AG20443 (cell line): ENCODE results near the gene SELENOK.

ENCODE experiments used
- DNase-seq: peaks from one replicate; pipeline ENCODE4 v3.0.0; 2012; ENCODE audit warnings: low spot score, mixed read lengths

Gene SELENOK

GRCh38 chr3:53883008-53883407, 8.7 kb downstream of the SELENOK start:
- no peak for DNase-seq

GRCh38 chr3:53881691-53882593, 9.7 kb downstream of the SELENOK start, which contains the start of gene ACTR8:
ACTR8 (minus strand) TSS chr3:53882152; CDS start chr3:53882101, 51 bp downstream.
- DNase-seq = peak; percentile 97

- peak; percentile 20 for DNase-seq
Measured at GRCh38 chr3:53880396-53881345, 11.0 kb downstream of the SELENOK start.

- DNase-seq = no peak
Measured at GRCh38 chr3:53865732-53866499, 25.7 kb downstream of the SELENOK start.

GRCh38 chr3:53863145-53863544, 28.5 kb downstream of the SELENOK start:
- no peak for DNase-seq

GRCh38 chr3:53862241-53862640, 29.4 kb downstream of the SELENOK start:
- DNase-seq = no peak

- no peak for DNase-seq
Measured at GRCh38 chr3:53860196-53860595, 31.5 kb downstream of the SELENOK start.

- DNase-seq = no peak
Measured at GRCh38 chr3:53859178-53859577, 32.5 kb downstream of the SELENOK start.

- no peak for DNase-seq
Measured at GRCh38 chr3:53858096-53858741, 33.4 kb downstream of the SELENOK start.

GRCh38 chr3:53856964-53857363, 34.7 kb downstream of the SELENOK start:
- no peak for DNase-seq

GRCh38 chr3:53850895-53851294, 40.8 kb downstream of the SELENOK start:
- peak; percentile 38 for DNase-seq

- no peak for DNase-seq
Measured at GRCh38 chr3:53849916-53850315, 41.7 kb downstream of the SELENOK start.

GRCh38 chr3:53846851-53847155, 44.9 kb downstream of the SELENOK start:
- no peak for DNase-seq

GRCh38 chr3:53846134-53846850, 45.4 kb downstream of the SELENOK start, which contains the start of the genes CHDH and IL17RB:
CHDH (minus strand) TSS chr3:53846419; CDS start chr3:53824008, 22,411 bp downstream.
IL17RB (plus strand) TSS chr3:53846568; CDS start chr3:53846589, 21 bp downstream.
- peak; percentile 74 for DNase-seq

GRCh38 chr3:53845881-53846133, 45.9 kb downstream of the SELENOK start:
- DNase-seq = no peak

GRCh38 chr3:53845103-53845880, 46.4 kb downstream of the SELENOK start:
- DNase-seq = peak; percentile 83

- no peak for DNase-seq
Measured at GRCh38 chr3:53844262-53845102, 47.2 kb downstream of the SELENOK start.

GRCh38 chr3:53843195-53844177, 48.2 kb downstream of the SELENOK start:
- DNase-seq = no peak
